ENCODE results near the gene MBNL3. TPM values are rescaled to one million over a fixed set of nuclear protein-coding genes. Genes with fewer than 3 reads are reported as not detected.

The MBNL3 gene
- total RNA-seq, 6 experiments from 2014 or later = 0.17 to 0.66 (median 0.38) TPM

DNA sequence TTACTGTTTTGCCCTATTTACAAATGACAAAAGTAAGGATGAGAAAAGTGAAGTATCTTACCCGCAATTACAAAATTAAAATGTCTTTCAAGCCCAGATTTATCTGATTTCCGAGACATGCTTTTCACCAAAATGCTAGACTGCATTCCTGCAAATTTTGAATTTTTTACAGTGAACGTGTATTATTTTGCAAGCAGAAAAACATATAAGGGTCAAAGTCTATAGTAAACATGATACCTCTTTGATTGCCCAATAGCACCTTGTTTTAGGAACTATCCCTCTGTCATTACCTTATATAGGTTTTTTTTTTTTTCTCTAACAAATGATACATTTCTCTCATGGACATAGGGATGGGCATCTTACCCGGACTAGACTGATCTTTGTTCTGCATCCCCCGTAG, 135.4 kb downstream of the MBNL3 start:
- H3K4me1 Mint-ChIP-seq (ENCODE audit: low read depth) = no peaks in the 10 kb centered on the region
- no peak for DNase-seq
- no peaks in the 10 kb centered on the region for H3K9me3 Mint-ChIP-seq
- H3K4me3 Mint-ChIP-seq = no peak overlapping the region
- H3K36me3 Mint-ChIP-seq (ENCODE audit: low read depth) = no peaks in the 10 kb centered on the region
- no peak for TF ChIP-seq CTCF (IDR thresholded peaks at IDR 0.05)
- H3K27ac Mint-ChIP-seq = no peak overlapping the region
- H3K27me3 Mint-ChIP-seq (ENCODE audit: insufficient read depth) = no peaks in the 10 kb centered on the region

DNA sequence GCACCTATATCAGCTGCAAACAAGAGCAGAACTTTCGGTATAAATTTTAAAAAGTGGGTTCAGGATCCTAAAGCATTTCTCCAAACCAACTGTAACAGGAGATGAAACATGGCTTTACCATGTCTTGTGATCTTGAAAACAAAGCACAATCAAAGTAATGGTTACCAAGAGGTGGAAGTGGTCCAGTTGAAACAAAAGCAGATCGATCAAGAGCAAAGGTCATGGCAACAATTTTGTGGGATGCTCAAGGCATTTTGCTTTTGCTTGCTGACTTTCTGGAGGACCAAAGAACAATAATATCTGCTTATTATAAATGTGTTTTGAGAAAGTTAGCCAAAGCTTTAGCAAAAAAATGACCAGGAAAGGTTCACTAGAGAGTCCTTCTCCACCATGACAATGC, 152.7 kb downstream of the MBNL3 start:
- Mint-ChIP-seq H3K36me3 (ENCODE audit: low read depth) (no peaks in the 10 kb centered on the region), H3K9me3 (no peaks in the 10 kb centered on the region; the same call in 1 of the 2 replicates), H3K4me3 (no peak overlapping the region), H3K27ac (no peak overlapping the region), H3K27me3 (ENCODE audit: insufficient read depth) (no peaks in the 10 kb centered on the region), H3K4me1 (ENCODE audit: low read depth) (no peaks in the 10 kb centered on the region)
- TF ChIP-seq CTCF (IDR thresholded peaks at IDR 0.05) = no peak
- no peak for DNase-seq

GRCh38 chrX:132333351-132333750, 155.5 kb downstream of the MBNL3 start:
- Mint-ChIP-seq H3K9me3 (no peaks in the 10 kb centered on the region; the same call in 1 of the 2 replicates), H3K27ac (no peak overlapping the region), H3K36me3 (ENCODE audit: low read depth) (no peaks in the 10 kb centered on the region), H3K27me3 (ENCODE audit: insufficient read depth) (no peaks in the 10 kb centered on the region), H3K4me1 (ENCODE audit: low read depth) (no peaks in the 10 kb centered on the region), H3K4me3 (no peak overlapping the region)
- DNase-seq = no peak
- TF ChIP-seq CTCF (IDR thresholded peaks at IDR 0.05) = no peak

- Mint-ChIP-seq H3K9me3 (no peaks in the 10 kb centered on the region; the same call in 1 of the 2 replicates), H3K36me3 (ENCODE audit: low read depth) (no peaks in the 10 kb centered on the region), H3K4me3 (no peak overlapping the region), H3K4me1 (ENCODE audit: low read depth) (no peaks in the 10 kb centered on the region), H3K27me3 (ENCODE audit: insufficient read depth) (no peaks in the 10 kb centered on the region), H3K27ac (no peak overlapping the region)
- DNase-seq = no peak
- no peak for TF ChIP-seq CTCF (IDR thresholded peaks at IDR 0.05)
Measured at GRCh38 chrX:132331532-132331931, 157.3 kb downstream of the MBNL3 start.

- TF ChIP-seq CTCF (IDR thresholded peaks at IDR 0.05) = no peak
- H3K27ac Mint-ChIP-seq = no peak overlapping the region
- H3K27me3 Mint-ChIP-seq (ENCODE audit: insufficient read depth) = no peaks in the 10 kb centered on the region
- H3K4me1 Mint-ChIP-seq (ENCODE audit: low read depth) = no peaks in the 10 kb centered on the region
- no peaks in the 10 kb centered on the region for H3K36me3 Mint-ChIP-seq (ENCODE audit: low read depth)
- no peak for DNase-seq
- no peaks in the 10 kb centered on the region; the same call in 1 of the 2 replicates for H3K9me3 Mint-ChIP-seq
- no peak overlapping the region for H3K4me3 Mint-ChIP-seq
Measured at GRCh38 chrX:132331000-132331399, 157.8 kb downstream of the MBNL3 start.

Measured in HFFc6 (cell line).